Measurements from ENCODE around the gene GMDS.

Gene GMDS

DNA sequence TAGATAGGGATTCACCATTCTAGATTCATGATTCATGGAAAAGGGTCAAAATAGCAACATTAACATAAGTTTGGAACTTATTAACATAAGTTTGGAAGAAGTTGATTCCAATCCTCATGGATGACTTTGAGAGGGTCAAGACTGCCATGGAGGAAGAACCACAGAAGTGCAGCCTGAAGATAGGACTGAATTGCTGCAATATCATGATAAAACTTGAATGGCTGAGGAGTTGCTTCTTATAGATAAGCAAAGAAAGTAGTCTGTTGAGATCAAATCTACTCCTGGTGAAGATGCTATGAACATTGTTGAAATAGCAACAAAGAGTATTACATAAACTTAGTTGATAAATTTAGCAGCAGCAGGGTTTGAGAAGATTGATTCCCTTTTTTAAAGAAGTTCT lies 62.2 kb downstream of the GMDS start:
- Histone ChIP-seq H3K4me3 (ENCODE audit: low read length) (no peak overlapping the region), H3K9ac (ENCODE audit: low read length) (no peak overlapping the region)

DNA sequence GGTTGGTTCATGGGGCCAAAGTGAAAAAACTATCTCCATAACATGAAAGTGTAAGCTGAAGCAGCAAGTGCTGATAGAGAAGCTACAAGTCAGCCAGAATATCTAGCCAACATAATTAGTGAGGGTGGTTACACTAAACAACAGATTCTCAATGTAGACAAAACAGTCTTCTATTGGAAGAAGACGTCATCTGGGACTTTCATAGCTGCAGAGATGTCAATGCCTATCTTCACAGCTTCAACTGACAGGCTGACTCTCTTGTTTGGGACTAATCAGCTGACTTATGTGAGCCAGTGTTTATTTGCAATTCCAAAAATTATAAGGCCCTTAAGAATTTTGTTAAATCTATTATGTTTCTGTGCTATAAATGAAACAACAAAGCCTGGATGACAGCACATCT lies 63.2 kb downstream of the GMDS start:
- Histone ChIP-seq H3K9me2 (replicated peaks; ENCODE audit: insufficient read depth, low read length) (no peaks in the 10 kb centered on the region), H3K27me3 (replicated peaks; ENCODE audit: insufficient read depth, low read length) (no peaks in the 10 kb centered on the region), H2AFZ (ENCODE audit: low read length) (no peak overlapping the region), H3K4me1 (ENCODE audit: low read length) (no peaks in the 10 kb centered on the region), H3K9me3 (replicated peaks; ENCODE audit: insufficient read depth, low read length) (no peaks in the 10 kb centered on the region), H3K4me2 (ENCODE audit: low read depth, low read length) (no peak overlapping the region), H3K36me3 (replicated peaks; ENCODE audit: insufficient read depth, low read length) (no peaks in the 10 kb centered on the region), H3K9ac (ENCODE audit: low read length) (no peak overlapping the region), H3F3A (ENCODE audit: insufficient read depth, low read length) (no peaks in the 10 kb centered on the region), H3K4me3 (ENCODE audit: low read length) (no peak overlapping the region), H3K27ac (ENCODE audit: low read length) (no peak overlapping the region), H3K79me2 (ENCODE audit: low read length) (no peaks in the 10 kb centered on the region), H4K20me1 (ENCODE audit: insufficient read depth, low read length) (no peaks in the 10 kb centered on the region)
- TF ChIP-seq EZH2phosphoT487 (IDR thresholded peaks at IDR 0.05; ENCODE audit: low read length) (no peak), CTCF (IDR thresholded peaks at IDR 0.05; ENCODE audit: low read length) (no peak)
- no peak for DNase-seq

More for the DNA sequence above, 62.2 kb downstream of the GMDS start:
- no peaks in the 10 kb centered on the region for H3F3A ChIP-seq (ENCODE audit: insufficient read depth, low read length)
- H3K27ac ChIP-seq (ENCODE audit: low read length), result no peak overlapping the region
- no peak for TF ChIP-seq CTCF (IDR thresholded peaks at IDR 0.05; ENCODE audit: low read length)
- H3K27me3 ChIP-seq (replicated peaks; ENCODE audit: insufficient read depth, low read length), result no peaks in the 10 kb centered on the region
- DNase-seq, result no peak
- no peaks in the 10 kb centered on the region for H3K4me1 ChIP-seq (ENCODE audit: low read length)
- H3K36me3 ChIP-seq (replicated peaks; ENCODE audit: insufficient read depth, low read length), result no peaks in the 10 kb centered on the region
- no peaks in the 10 kb centered on the region for H3K9me2 ChIP-seq (replicated peaks; ENCODE audit: insufficient read depth, low read length)
- H3K9me3 ChIP-seq (replicated peaks; ENCODE audit: insufficient read depth, low read length), result no peaks in the 10 kb centered on the region
- H3K4me2 ChIP-seq (ENCODE audit: low read depth, low read length), result no peak overlapping the region
- no peaks in the 10 kb centered on the region for H4K20me1 ChIP-seq (ENCODE audit: insufficient read depth, low read length)
- no peaks in the 10 kb centered on the region for H3K79me2 ChIP-seq (ENCODE audit: low read length)
- no peak overlapping the region for H2AFZ ChIP-seq (ENCODE audit: low read length)

- Histone ChIP-seq H3K9me3 (replicated peaks; ENCODE audit: insufficient read depth, low read length) (no peaks in the 10 kb centered on the region), H3K4me1 (ENCODE audit: low read length) (no peaks in the 10 kb centered on the region), H2AFZ (ENCODE audit: low read length) (no peak overlapping the region), H3K9me2 (replicated peaks; ENCODE audit: insufficient read depth, low read length) (no peaks in the 10 kb centered on the region), H3K4me3 (ENCODE audit: low read length) (no peak overlapping the region), H3K27ac (ENCODE audit: low read length) (no peak overlapping the region), H3F3A (ENCODE audit: insufficient read depth, low read length) (no peaks in the 10 kb centered on the region), H3K36me3 (replicated peaks; ENCODE audit: insufficient read depth, low read length) (no peaks in the 10 kb centered on the region), H3K79me2 (ENCODE audit: low read length) (no peaks in the 10 kb centered on the region), H3K9ac (ENCODE audit: low read length) (no peak overlapping the region), H3K4me2 (ENCODE audit: low read depth, low read length) (no peak overlapping the region), H3K27me3 (replicated peaks; ENCODE audit: insufficient read depth, low read length) (no peaks in the 10 kb centered on the region), H4K20me1 (ENCODE audit: insufficient read depth, low read length) (no peaks in the 10 kb centered on the region)
- DNase-seq, result no peak
- TF ChIP-seq EZH2phosphoT487 (IDR thresholded peaks at IDR 0.05; ENCODE audit: low read length) (no peak), CTCF (IDR thresholded peaks at IDR 0.05; ENCODE audit: low read length) (no peak), EZH2 (optimal IDR thresholded peaks at IDR 0.05; ENCODE audit: low read depth, low read length) (no peak)
These were observed 63.8 kb downstream of the GMDS start for GRCh38 chr6:2181567-2181966.

GRCh38 chr6:2179950-2180349 lies 65.5 kb downstream of the GMDS start:
- Histone ChIP-seq H2AFZ (ENCODE audit: low read length) (no peak overlapping the region), H3K79me2 (ENCODE audit: low read length) (no peaks in the 10 kb centered on the region), H3F3A (ENCODE audit: insufficient read depth, low read length) (no peaks in the 10 kb centered on the region), H3K4me2 (ENCODE audit: low read depth, low read length) (no peak overlapping the region), H3K27ac (ENCODE audit: low read length) (no peak overlapping the region), H4K20me1 (ENCODE audit: insufficient read depth, low read length) (no peaks in the 10 kb centered on the region), H3K4me3 (ENCODE audit: low read length) (no peak overlapping the region), H3K9me3 (replicated peaks; ENCODE audit: insufficient read depth, low read length) (no peaks in the 10 kb centered on the region), H3K36me3 (replicated peaks; ENCODE audit: insufficient read depth, low read length) (no peaks in the 10 kb centered on the region), H3K4me1 (ENCODE audit: low read length) (no peaks in the 10 kb centered on the region), H3K9ac (ENCODE audit: low read length) (no peak overlapping the region), H3K9me2 (replicated peaks; ENCODE audit: insufficient read depth, low read length) (no peaks in the 10 kb centered on the region), H3K27me3 (replicated peaks; ENCODE audit: insufficient read depth, low read length) (no peaks in the 10 kb centered on the region)
- no peak for TF ChIP-seq CTCF (IDR thresholded peaks at IDR 0.05; ENCODE audit: low read length)
- no peak for TF ChIP-seq EZH2 (optimal IDR thresholded peaks at IDR 0.05; ENCODE audit: low read depth, low read length)
- no peak for DNase-seq
